Limb (tissue), 2 donors: ENCODE data around the gene NR4A2.

Source experiments
- DNase-seq, 2 donors: peaks; one replicate each; pipeline ENCODE4 v3.0.0-alpha.2; 2016; ENCODE audit errors: extremely low spot score in 2 of 2

NR4A2 gene

DNA sequence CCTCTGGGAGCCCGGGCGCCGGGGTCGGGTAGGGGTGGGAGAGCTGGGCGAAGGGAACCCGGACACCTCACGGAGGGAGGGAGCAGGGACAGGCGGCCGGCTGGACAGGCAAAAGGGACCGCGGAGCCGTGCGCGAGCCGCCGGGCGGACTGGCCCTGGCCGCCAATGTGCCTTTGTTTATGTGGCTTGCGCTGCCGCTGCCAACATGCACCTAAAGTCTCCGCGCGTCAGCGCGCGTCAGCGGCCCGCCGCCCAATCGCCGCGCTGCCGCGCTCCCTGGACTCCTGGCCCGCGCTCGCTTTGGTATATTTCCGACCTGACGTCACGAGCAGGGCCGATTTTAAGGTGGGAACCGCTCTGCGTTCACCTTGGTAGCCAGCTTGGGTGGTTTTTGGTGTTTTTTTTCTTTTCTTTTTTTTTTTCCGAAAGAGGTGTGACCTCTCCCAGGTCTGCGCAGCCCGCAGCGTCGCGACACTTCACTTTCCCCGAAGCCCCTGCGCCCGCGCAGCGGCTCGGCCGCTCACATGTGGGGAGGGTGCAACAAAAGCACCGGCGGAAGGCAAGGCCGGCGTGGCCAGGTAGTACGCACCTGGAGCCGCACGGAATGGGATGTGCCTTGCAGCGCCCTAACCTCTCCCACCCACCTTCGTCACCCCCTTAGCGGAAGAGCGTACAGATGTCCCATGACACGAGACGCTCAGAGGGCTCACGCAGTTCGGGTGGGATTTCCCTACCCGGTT, at the start of gene NR4A2:
TSS of gene NR4A2 (minus strand) at position 188 of the 740 bp plus-strand sequence. CDS start 2,535 bp downstream, outside the sequence.
- peak; percentile 81 to 88 for DNase-seq

DNA sequence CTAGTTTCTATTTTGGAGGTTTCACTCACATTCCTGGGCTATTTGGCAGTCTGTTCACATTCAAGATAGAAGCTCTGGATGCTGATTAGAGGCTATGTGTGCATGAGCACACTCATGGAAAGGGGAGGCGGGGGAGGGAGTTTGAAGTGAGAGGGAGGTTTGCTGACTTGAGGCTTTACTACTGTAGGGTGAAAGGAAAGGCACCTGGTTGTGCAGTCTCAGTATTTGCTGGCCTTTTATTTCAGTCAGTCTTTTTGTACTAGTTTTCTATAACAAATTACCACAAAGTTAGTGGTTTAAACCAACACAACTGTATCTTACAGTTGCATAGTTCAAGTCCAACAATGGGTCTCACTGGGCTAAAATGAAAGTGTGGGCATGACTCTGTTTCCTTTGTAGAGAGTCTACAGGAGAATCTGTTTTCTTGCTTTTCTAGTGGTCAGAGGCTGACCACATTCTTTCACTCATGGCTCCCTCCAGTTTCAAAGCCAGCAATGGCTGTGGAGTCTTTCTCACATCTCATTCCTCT, 47.7 kb upstream of the NR4A2 start:
- no peak for DNase-seq

DNA sequence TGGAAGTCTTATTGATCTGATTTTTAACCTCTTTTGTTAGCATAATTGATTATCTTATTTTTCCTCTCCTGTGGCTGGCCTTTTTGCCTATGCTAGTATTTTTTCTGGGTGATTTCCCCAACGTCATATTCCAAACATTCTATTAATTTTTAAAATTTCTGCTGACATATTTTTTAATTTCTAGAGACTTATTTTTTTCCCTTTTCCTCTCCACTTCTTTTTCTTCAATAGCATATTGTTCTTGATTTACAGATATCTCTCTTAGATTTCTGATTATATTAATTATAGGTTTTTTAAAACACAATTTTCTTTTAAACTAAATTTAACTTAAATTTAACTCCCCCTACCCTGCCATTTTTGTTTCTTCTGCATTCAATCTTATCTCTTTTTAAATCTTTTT, 47.2 kb upstream of the NR4A2 start:
- DNase-seq, result no peak

DNA sequence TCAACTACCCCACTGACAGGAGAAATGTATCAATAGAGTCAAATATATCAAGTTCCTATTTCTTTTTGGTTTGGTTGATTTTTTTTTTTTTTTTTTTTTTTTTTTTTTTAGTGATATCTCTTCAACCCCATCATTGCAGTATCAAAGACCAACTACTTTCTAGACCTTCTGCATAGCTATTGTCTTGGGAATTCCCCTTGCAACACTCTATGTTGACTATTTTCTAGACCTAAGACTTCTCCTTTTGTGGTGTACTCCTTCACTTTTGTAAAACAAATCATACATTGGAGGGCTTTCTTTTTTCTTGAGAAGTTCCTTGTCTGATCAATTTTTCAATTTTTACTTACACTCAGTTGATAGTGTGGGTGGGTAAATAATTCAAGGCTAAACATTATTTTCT, 46.5 kb upstream of the NR4A2 start:
- DNase-seq, result no peak

DNA sequence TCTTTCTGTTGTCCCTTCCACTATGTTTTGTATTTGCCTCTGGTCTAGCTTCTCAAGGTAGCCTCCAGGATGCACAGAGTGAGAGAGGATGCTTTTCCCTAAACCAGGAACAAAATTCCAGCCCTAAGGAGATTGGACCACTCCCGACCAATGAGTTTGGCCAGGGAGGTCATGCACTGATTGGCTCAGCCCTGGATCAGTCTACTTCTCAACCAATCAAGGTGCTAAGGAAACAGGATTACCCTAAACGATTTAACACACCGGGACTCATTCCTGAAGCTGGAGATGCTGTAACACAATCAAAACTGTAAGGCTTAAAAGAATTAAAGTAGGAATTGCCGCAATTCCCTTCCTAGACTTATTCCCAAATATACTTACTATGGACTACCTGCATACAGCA, 34.2 kb upstream of the NR4A2 start:
- no peak for DNase-seq

DNA sequence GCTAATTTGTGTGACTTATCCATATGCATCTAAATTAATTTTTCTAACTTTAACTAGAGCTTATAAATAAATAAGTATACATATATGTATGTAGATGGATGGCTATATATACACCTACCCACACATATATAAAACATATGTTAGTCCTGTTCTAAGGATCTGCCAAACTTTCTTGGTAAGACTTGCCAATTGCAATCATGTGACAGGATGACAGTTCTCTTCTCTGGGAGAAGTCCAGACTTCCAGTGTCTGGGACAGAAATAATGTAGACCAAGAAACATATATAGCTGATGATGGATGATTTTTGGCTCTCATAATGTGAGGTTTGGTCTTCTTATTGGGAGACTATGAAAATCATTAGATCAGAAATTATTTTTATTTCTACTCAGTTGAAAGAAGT, 30.6 kb upstream of the NR4A2 start:
- peak in 1 of 2 donors; percentile 38 for DNase-seq

DNA sequence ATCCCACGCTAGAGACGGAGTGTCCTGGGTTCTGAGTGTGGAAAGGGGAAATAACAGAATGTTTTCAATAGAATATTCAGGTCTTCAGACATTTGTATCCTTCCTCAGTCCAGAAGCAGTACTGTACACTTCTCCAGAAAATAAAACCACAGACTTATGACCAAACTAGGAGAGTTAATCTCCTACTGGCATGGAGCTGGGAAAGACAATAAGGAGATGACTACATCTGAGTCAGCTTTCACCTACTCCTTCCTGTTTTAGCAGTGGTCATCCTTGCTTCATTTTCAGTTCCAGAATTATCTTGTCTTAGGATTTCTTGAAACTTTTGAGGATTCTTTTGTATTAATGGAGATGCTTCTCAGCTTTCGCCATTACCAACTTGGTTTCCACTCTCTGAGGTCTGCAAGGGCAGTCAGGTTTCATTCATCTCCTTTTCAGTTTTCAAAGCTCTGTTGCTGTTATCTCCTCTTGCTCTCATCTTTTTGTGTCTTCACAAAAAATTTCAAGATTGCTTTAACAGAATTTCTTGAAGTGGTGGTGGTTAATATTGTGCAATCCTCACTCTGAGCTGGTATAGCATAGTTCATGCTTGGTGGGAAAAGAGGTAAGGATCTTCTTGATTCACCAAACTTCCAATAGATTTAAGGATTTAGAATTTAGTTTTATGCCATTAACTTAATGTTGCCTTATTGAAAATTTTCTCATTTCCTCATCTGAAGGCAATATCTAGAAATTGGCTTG, 23.7 kb upstream of the NR4A2 start:
- DNase-seq, result no peak

DNA sequence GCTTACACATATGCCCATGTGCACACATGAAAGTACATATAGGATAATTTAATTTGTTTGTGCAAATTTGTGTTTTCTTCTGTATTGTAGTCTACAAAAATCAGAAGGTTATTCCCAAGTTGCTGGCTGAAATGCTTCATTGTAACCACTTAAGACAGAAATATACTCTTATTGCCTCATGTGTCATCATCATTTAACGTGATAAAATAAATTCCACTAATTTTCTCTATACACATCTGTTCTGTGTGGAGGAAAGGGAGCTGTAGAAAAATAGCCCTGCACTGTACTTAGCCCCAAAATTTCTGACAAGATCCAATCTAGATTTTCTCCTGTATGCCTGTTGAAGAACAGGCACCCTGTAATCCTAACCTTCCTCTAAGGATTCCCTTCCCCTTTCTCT, 20.4 kb upstream of the NR4A2 start:
- no peak for DNase-seq

DNA sequence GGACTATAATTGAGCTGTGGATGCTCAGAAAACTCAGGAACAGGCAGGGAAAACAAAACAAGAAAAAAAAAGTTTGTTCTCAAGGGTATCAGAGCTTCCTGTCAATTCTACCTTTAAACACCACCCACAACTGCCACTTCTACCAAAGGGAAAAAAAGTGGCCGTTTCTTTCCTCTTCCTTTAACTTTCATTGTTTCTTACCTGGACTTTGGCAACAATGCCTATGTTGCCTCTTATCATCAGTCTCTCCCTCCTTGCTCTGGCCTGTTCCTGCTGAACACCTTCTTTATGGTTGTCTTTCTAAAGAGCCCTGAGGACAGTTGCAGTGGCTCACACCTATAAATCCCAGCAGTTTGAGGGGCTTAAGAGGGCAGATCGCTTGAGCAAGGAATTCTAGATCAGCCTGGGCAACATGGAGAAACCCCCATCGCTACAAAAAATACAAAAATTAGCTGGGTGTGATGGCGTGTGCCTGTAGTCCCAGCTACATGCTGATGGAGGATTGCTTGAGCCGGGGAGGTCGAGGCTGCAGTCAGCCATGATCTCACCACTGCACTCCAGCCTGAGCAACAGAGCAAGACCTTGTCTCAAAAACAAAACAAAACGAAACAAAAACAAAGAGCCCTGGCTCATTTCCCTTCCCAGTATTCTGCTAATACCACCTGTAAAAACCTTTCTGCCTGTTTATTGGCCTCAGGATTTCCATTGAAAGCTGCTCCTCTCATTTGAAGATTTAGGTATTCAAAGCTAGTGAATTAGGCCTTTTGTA, 18.0 kb upstream of the NR4A2 start:
- no peak for DNase-seq

DNA sequence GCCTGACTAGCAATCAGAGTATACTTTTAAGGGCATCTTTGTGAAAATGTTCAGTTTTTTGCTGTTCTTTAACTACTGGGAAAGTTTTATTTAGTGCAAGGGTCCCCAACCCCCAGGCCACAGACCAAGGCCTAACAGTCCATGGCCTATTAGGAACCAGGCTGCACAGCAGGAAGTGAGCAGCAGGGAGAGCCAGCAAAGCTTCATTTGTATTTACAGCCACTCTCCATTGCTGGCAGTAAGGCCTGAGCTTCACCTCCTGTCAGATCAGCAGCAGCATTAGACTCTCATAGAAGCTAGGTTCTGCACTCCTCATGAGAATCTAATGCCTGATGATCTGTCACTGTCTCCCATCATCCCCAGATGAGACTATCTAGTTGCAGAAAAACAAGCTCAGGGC, 17.1 kb upstream of the NR4A2 start:
- no peak for DNase-seq

DNA sequence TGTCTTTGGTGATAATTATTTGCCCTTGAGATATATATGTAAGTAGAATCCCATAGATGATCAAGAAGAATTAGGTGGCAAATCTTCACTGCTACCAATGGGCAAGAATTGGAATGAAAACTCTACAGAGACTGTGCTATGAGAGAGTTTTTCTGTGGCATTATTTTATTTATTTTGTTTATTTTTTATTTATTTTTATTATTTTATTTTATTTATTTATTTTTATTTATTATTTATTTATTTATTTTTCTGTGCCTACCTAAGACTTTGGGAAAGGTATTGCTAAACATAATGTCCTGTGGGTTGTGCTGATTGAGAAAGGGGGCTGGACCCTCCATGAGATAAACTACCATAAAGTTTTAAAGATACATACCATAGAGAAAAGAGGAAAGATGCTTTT, 16.6 kb upstream of the NR4A2 start:
- DNase-seq, result no peak

DNA sequence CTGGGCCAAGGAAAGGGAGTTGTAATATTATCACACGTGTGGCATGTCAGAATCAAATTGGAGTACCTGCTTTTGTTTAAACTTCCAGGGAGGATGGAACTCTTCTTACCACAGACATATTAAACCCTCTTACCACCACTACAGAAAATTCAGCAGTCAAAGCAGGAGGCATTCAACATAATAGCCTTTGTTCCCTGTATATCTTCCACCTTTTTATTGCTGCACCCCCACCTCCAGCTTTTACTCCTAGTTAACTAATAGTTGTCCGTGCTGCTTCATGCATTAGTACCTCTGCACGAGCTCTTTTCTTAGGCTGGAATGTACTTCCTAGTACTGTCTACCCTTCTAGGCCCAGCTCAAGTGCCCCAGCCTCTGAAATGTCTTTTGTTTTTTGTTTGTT, 14.9 kb upstream of the NR4A2 start:
- no peak for DNase-seq

DNA sequence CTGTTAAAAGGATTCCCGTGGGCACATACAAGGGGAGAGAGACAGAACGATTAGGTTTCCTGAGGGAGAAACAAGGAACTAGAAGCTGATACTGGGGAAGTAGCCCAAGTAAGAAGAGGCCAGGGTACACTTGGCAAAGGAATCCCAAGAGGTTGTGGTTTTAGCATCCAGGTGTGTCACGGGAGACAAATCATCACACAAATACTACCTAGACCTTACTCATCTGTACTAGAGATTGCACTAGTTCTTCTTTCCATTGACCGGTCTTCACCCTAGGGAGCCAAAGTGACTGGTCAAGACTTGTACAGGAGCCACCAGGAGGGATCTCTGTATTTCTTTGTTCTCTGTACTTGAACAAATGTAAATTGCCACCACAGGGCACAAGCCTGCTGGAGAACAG, 14.2 kb upstream of the NR4A2 start:
- DNase-seq, result no peak

DNA sequence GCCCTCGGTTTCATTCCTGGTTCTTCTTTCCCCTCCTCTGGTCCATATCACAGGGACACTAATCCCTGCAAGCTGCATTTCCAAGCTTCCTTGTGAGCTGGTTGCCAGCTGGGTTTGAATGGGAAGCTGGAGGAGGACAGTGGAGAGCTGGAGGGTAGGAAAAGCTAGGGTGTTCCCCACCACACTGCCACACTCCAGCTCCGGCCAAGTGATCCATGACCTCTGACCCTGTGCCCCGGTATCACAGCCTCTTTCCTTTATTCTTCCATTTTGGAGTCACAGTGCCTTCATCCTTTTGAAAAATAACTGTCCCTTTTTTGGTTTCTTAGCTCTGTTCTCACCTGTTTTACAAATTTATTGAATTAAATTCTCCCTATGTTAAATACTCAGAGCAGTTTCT, 13.1 kb upstream of the NR4A2 start:
- no peak for DNase-seq

DNA sequence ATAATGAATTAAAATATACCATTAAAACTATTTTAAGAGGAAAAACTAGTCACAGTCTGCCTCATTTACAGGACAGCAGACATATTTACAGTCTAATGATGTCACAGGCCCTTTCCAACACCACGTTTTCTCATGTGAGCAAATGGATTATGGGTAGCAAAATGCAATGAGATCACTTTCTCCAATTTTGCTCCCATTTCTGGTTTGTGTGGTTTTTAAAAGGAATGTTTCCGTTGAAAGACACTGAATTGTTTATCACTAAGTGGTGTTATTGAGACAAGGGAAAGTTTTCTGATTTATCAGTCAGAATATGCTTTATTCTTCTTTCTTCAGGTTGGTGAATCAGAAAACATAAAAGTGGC, 11.4 kb upstream of the NR4A2 start:
- DNase-seq, result no peak

DNA sequence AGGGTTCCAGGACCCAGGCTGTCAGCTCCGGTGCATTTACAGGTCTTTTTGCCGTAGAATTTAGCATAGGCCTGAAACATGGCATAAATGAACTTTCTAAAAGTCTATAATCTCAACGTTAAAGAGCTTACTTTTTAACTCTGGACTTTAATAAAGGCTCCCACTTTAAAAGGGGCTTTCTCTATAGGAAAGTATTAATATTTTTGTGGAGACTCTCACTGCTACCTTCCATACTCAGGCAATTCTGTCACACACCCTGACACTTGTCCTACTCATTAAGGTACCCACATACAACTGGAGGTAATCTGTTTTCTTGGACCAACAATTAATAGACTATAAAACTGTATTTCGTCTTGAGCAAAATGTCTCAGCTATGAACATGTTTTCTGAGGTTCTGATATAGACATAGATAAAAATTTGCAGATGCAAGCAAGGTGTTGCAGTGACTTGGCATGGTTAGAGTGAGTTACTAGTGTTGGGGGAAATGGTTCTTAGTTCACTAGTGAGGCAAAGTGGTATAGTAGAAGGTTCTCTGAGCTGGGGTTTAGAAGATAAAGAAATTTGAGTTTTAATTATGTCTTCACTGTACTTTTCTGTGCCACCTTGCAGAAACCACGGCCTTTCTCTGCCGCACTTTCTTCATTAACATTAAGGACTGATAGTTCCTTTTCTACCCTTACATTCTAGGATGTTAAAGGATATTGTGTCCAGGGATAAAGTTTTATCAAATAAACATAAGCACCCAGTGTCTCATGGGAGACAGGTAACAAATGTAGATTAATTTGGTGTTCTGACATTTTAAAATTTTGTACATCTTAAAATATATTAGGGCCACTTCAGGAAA, 10.8 kb upstream of the NR4A2 start:
- DNase-seq, result no peak

DNA sequence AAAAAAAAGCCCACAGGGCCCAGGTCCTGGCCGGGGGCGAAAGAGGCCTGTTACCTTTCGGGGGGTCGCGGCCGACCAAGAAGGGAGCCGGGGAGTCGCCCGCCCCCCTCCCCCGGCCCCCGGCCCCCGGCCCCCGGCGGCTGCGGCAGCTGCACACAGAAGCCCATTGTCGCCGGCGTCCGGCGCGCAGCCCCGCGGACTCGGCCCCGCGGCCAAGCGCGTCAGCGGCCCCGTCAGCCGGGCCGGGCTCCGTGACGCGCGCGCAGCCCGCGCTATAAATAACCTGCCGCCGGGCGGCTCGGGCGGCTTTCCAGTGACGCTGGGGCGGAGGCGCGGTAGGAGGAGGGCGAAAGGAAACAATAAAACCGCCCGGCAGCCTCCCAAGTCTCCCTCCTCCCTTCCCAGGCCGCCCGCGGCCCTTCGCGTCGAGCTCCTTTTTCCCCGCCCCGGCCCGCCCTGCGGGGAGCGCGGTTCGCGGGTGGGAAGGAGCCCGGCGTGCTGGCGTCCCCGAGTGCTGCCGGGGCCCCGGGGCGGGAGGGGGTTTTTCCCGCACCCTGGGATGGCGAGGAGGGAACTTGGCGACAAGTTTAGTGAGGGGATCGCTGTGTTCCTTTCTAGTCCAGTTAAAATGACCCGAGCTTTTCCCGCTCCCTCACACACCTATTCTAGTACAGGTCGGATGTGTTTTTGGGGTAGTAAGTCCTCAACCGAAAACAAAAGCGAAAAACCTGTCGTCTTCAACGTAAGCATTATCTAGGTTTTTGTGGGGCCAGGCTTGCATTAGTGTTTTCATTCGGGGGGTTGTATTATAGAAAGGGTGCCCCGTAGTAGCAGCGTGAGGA, 10.0 kb upstream of the NR4A2 start:
- peak; percentile 93 to 95 for DNase-seq

DNA sequence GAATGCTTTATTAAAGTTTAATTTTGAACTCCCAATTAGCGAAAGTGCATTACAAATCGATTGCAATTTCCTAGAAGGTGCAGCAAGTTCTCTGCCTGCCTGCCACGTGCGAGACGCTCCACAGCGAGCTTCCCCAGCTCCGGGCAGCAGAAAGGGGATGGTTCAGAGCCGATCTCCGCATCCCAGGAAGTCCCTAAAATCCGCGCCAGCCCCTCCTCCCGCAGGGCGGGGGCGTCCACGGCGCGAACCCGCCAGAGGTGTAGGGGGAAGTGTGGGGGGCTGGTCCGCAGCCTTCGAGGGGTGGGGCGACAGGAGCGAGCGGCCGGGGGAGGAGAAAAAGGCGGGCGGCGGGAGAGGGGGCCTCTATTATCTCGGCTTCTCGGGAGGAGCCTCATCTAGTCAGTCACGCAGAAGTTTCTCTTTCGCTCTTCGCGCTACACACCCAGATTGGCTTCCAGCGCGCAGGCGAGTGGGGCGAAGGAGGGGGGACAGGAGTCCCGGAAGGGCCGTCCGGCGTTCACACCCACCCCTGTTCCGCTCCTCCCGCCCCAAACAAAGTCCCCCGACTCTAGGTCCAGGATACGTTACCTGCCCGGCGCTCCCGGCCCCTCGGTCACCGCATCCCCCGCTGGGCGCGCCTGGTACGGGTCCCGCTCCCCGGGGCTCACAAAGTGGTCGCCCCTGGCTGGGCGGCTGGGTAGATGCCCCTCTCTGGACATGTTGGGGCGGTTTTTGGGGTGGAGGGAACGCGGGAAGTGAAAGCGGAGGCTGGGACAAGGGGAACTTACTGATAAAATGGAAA, 9.1 kb upstream of the NR4A2 start:
- DNase-seq, result peak; percentile 91 to 92

DNA sequence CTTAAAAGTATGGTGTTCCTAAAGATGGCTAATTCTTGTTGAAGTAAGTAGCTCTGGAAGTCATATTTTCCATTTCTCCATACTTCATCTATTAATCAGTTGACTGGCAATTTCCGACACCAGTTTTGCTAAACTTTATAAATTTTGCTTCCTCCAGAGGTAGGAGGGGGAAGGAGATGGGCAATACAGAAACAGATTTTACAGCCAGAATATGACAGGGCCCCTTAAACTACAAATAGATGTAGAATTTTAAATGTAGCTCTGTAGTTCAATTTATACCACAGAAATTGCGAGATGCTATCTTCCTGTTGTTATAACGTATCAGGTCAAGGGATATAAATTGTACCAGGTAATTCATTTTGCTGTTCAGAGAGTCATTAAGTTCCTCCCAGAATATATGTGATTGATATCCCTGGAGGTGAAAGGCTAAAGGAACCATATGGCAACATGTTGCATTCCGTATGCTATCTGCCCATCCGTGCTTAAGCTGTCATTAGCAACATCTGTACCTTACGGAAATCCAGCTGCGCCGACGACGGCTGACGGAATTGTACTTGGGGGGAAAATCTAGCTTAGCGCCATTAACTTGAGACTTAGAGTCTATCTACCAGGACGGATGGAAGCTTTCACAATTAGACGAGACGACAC, 8.4 kb upstream of the NR4A2 start:
- DNase-seq, result peak in 1 of 2 donors; percentile 55
